Endothelial cell of umbilical vein (primary cell): ENCODE measurements around the gene MEF2C. TPM values are rescaled to one million over a fixed set of nuclear protein-coding genes. Genes with fewer than 3 reads are reported as not detected.

Source experiments
- BruUV-seq: library from RNA; stranded (reverse); fragments of 400-500 nt; replicated peaks from 2 replicates; lab custom pipeline; 2021; lab: Mats Ljungman, UMichigan
- CTCF ChIA-PET: fragments of 300-600, 350-600 bp; sonication (Branson Sonifier 250); formaldehyde crosslinking; loops from one replicate; lab custom pipeline; 2021; ENCODE audit warnings: antibody characterized with exemption, inconsistent platforms; lab: Charles Lee
- POLR2A ChIA-PET: fragments of 300-600, 350-600 bp; sonication (Branson Sonifier 250); formaldehyde crosslinking; loops from one replicate; lab custom pipeline; 2021; ENCODE audit warnings: antibody characterized with exemption, inconsistent platforms; lab: Charles Lee
- DNase-seq: peaks from one replicate; pipeline ENCODE4 v3.0.0-alpha.2; 2011; ENCODE audit warnings: low read depth, low spot score
- FAIRE-seq: peaks from 2 replicates; lab custom pipeline; 2011; peaks lifted over from hg19 to GRCh38; lab: Jason Lieb, UNC
- H2AFZ ChIP-seq: 2 replicates; pipeline ENCODE4 v1.6.0; 2012; ENCODE audit warnings: low read depth, low read length, control low read depth, inconsistent platforms
- H3K27ac ChIP-seq: 2 replicates; pipeline ENCODE4 v1.5.1; 2011; ENCODE audit warnings: low read depth, mild to moderate bottlenecking, control low read depth, low read length, moderate library complexity; ENCODE audit not compliant: insufficient read depth
- H3K27me3 ChIP-seq, 2 experiments: 2 replicates each; pipeline versions ENCODE4 v1.6.0 to v1.6.1; 2011; ENCODE audit warnings: low read length in 2 of 2, mixed read lengths in 1 of 2; ENCODE audit not compliant: control insufficient read depth in 2 of 2, insufficient read depth in 2 of 2
- H3K36me3 ChIP-seq, 2 experiments: 2 replicates in 1 of 2; 3 replicates in 1 of 2; pipeline ENCODE4 v1.5.1; 2011; ENCODE audit warnings: low read length in 2 of 2, mild to moderate bottlenecking in 1 of 2, moderate library complexity in 1 of 2; ENCODE audit not compliant: control insufficient read depth in 2 of 2, insufficient read depth in 2 of 2; ENCODE audit errors: extremely low read depth in 1 of 2
- H3K4me1 ChIP-seq: 3 replicates; pipeline ENCODE4 v1.5.1; 2011; ENCODE audit warnings: mild to moderate bottlenecking, low read length; ENCODE audit not compliant: control insufficient read depth, insufficient read depth; ENCODE audit errors: extremely low read depth
- H3K4me2 ChIP-seq: 2 replicates; pipeline ENCODE4 v1.6.1; 2011; ENCODE audit warnings: low read length, control low read depth, mixed read lengths; ENCODE audit not compliant: insufficient read depth
- H3K4me3 ChIP-seq, 3 experiments: fragments of 200-600 bp in 1 of 3; sonication (generic), shearing (Covaris generic) in 1 of 3; replicated peaks in 1 of 3; 2 replicates each; pipeline ENCODE4 v1.5.1; 2011 to 2016; ENCODE audit warnings: control low read depth in 3 of 3, low read length in 3 of 3, mild to moderate bottlenecking in 2 of 3, inconsistent platforms in 1 of 3, low read depth in 1 of 3, moderate library complexity in 1 of 3; ENCODE audit not compliant: insufficient read depth in 1 of 3
- H3K79me2 ChIP-seq: 2 replicates; pipeline ENCODE4 v1.6.0; 2012; ENCODE audit warnings: low read length, inconsistent platforms; ENCODE audit not compliant: control insufficient read depth, insufficient read depth
- H3K9ac ChIP-seq: replicated peaks from 2 replicates; pipeline ENCODE3; 2011; ENCODE audit warnings: low read length, control low read depth; ENCODE audit not compliant: insufficient read depth; ENCODE audit errors: extremely low read depth
- H3K9me1 ChIP-seq: replicated peaks from 3 replicates; pipeline ENCODE4 v1.6.0; 2011; ENCODE audit warnings: mild to moderate bottlenecking, low read length; ENCODE audit not compliant: control insufficient read depth, insufficient read depth; ENCODE audit errors: extremely low read depth
- H3K9me3 ChIP-seq: replicated peaks from 2 replicates; pipeline ENCODE4 v1.5.1; 2012; ENCODE audit warnings: low read length, inconsistent platforms; ENCODE audit not compliant: control insufficient read depth, insufficient read depth
- H4K20me1 ChIP-seq: replicated peaks from 2 replicates; pipeline ENCODE3; 2011; ENCODE audit warnings: mild to moderate bottlenecking, low read length; ENCODE audit not compliant: control insufficient read depth, insufficient read depth; ENCODE audit errors: extremely low read depth
- EZH2 ChIP-seq: IDR thresholded peaks from 2 replicates; pipeline ENCODE4 v1.6.1; 2012; ENCODE audit warnings: borderline replicate concordance, low read depth, mild to moderate bottlenecking, moderate library complexity, low read length, inconsistent platforms; ENCODE audit not compliant: severe bottlenecking
- FOS ChIP-seq: IDR thresholded peaks from 2 replicates; pipeline ENCODE4 v1.6.1; 2011; ENCODE audit warnings: mild to moderate bottlenecking, low read length, moderate library complexity, borderline replicate concordance; ENCODE audit not compliant: insufficient read depth
- GATA2 ChIP-seq: IDR thresholded peaks from 2 replicates; pipeline ENCODE4 v1.7.0; 2011; ENCODE audit warnings: low read depth, mild to moderate bottlenecking, moderate library complexity, mixed read lengths, low read length; ENCODE audit not compliant: insufficient read length, insufficient read depth
- JUN ChIP-seq: IDR thresholded peaks from 2 replicates; pipeline ENCODE4 v1.6.1; 2011; ENCODE audit warnings: borderline replicate concordance, low read depth; ENCODE audit not compliant: insufficient read length, insufficient read depth
- MYC ChIP-seq: IDR thresholded peaks from one replicate; pipeline ENCODE4 v1.6.1; 2011; ENCODE audit warnings: mild to moderate bottlenecking, low read depth, low read length
- POLR2A ChIP-seq: IDR thresholded peaks from 2 replicates; pipeline ENCODE4 v1.6.1; 2012; ENCODE audit warnings: low read depth, mild to moderate bottlenecking, control low read depth, low read length
- POLR2AphosphoS5 ChIP-seq: IDR thresholded peaks from 2 replicates; pipeline ENCODE4 v1.6.1; 2012; ENCODE audit warnings: low read depth, mild to moderate bottlenecking, control low read depth, low read length, moderate library complexity; ENCODE audit not compliant: insufficient read depth
- dilution Hi-C: fragments of 300-500 bp; cut with MboI; formaldehyde crosslinking; loops from one replicate; pipeline ENCODE4 v1.15.0; 2019; ENCODE audit warnings: low sequenced_read_pairs; ENCODE audit not compliant: extremely low pct_ligation_motif_present
- intact Hi-C: fragments of 100-400 bp; cut with micrococcal nuclease; formaldehyde crosslinking; loops from one replicate; pipeline ENCODE4 v1.10.0; 2022
- polyA plus RNA-seq, 4 experiments: library from polyadenylated mRNA; depleted of rRNA in 3 of 4; stranded (reverse) in 3 of 4; unstranded in 1 of 4; fragments of >200 nt; gene quantifications; 2 replicates each; pipeline versions ENCODE4 v1.2.1 to v1.2.3, GENCODE V29; 2011 to 2012; ENCODE audit warnings: missing spikeins in 1 of 4
- total RNA-seq: library from RNA; stranded (reverse); gene quantifications from 2 replicates; pipeline ENCODE4 v1.2.3, GENCODE V29; 2021
- TF ChIP-seq, protein P1 (sequence below): IDR thresholded peaks from 2 replicates; pipeline ENCODE4 v1.6.1; 2011; ENCODE audit not compliant: insufficient read depth, insufficient read length
- TF ChIP-seq, protein P2 (sequence below), 2 donors: IDR thresholded peaks; 1 replicate in 1 of 2; 2 replicates in 1 of 2; pipeline ENCODE4 v1.5.1; 2011; ENCODE audit warnings: low read length in 2 of 2, mild to moderate bottlenecking in 2 of 2, moderate library complexity in 2 of 2, control low read depth in 1 of 2, inconsistent platforms in 1 of 2, low read depth in 1 of 2; ENCODE audit not compliant: insufficient read depth in 1 of 2; ENCODE audit errors: extremely low read depth in 1 of 2

Gene MEF2C
- total and polyA plus RNA-seq, 2 donors (not counting 3 experiments of a cell fraction or from before 2014, with no cell fraction given): 21.2 to 67.7 TPM

DNA sequence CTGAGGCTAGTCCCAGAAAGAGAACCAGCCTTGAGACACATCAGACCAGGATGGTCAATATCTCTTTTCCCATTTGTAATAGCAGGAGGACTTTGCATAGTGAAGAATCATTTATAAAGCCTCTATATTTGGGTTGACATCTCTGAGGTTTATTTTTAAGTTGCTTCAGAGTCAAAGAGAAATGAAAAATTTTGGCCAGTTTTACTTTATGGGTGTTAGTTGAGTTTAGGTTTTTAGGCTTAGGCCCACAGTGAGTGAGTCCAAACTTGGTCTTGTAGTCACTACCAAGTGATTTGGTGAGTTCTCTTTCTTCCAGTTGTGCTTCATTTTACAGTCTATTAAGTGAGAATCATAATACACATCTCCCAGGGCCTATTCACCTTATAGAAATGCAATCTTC lies 5.3 kb upstream of the MEF2C start:
- Histone ChIP-seq H3K9me3 (no peaks in the 10 kb centered on the region), H3K27me3 (no peaks in the 10 kb centered on the region), H4K20me1 (no peaks in the 10 kb centered on the region), H2AFZ (no peak overlapping the region), H3K4me2 (no peak overlapping the region), H3K9ac (no peak overlapping the region), H3K9me1 (no peaks in the 10 kb centered on the region), H3K79me2 (no peaks in the 10 kb centered on the region), H3K4me3 (no peak overlapping the region), H3K4me1 (peaks cover 13% of the 10 kb centered on the region), H3K36me3 (no peaks in the 10 kb centered on the region), H3K27ac (no peak overlapping the region)
- POLR2A ChIA-PET: no interaction called here
- DNase-seq: no peak
- CTCF ChIA-PET: no interaction called here
- TF ChIP-seq, protein P1, sequence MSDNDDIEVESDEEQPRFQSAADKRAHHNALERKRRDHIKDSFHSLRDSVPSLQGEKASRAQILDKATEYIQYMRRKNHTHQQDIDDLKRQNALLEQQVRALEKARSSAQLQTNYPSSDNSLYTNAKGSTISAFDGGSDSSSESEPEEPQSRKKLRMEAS: no peak
- no peak for TF ChIP-seq MYC
- no peak for TF ChIP-seq POLR2A
- intact Hi-C loops (loop anchor here (5.0 to 10.0 kb wide), 2 partner anchors 347 to 1519 kb away; partner anchors contain the start of gene CETN3), dilution Hi-C loops (no loop called here)
- FAIRE-seq: no peak
- BruUV-seq: no TSS peak

- FAIRE-seq: no peak
- no TSS peak for BruUV-seq
- Histone ChIP-seq H3K9me3 (no peaks in the 10 kb centered on the region), H3K4me1 (peaks cover 13% of the 10 kb centered on the region), H2AFZ (no peak overlapping the region), H3K79me2 (peaks cover 4% of the 10 kb centered on the region), H3K27me3 (no peaks in the 10 kb centered on the region), H3K4me2 (no peak overlapping the region), H3K9me1 (no peaks in the 10 kb centered on the region), H3K9ac (no peak overlapping the region), H4K20me1 (no peaks in the 10 kb centered on the region), H3K4me3 (no peak overlapping the region), H3K36me3 (no peaks in the 10 kb centered on the region), H3K27ac (no peak overlapping the region)
- CTCF ChIA-PET: interaction anchor here (1.0 to 7.8 kb wide), 2 partner anchors 12 to 159 kb away, joined by 3 to 164 read pairs; no protein-coding TSS in a partner anchor
- dilution Hi-C loops: no loop called here
- TF ChIP-seq FOS: no peak
- no peak for TF ChIP-seq JUN
- TF ChIP-seq, protein P1: no peak
- TF ChIP-seq POLR2A: no peak
- no peak for TF ChIP-seq EZH2
- TF ChIP-seq, protein P2, sequence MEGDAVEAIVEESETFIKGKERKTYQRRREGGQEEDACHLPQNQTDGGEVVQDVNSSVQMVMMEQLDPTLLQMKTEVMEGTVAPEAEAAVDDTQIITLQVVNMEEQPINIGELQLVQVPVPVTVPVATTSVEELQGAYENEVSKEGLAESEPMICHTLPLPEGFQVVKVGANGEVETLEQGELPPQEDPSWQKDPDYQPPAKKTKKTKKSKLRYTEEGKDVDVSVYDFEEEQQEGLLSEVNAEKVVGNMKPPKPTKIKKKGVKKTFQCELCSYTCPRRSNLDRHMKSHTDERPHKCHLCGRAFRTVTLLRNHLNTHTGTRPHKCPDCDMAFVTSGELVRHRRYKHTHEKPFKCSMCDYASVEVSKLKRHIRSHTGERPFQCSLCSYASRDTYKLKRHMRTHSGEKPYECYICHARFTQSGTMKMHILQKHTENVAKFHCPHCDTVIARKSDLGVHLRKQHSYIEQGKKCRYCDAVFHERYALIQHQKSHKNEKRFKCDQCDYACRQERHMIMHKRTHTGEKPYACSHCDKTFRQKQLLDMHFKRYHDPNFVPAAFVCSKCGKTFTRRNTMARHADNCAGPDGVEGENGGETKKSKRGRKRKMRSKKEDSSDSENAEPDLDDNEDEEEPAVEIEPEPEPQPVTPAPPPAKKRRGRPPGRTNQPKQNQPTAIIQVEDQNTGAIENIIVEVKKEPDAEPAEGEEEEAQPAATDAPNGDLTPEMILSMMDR (IDR thresholded peaks at IDR 0.05; ENCODE audit: extremely low read depth in 1 of 2, insufficient read depth in 1 of 2, low read depth in 1 of 2, low read length in 2 of 2): no peak
- no peak for TF ChIP-seq GATA2
- no peak for TF ChIP-seq MYC
- no peak for TF ChIP-seq POLR2AphosphoS5
- POLR2A ChIA-PET: no interaction called here
- intact Hi-C loops: loop anchor here (5.0 to 10.0 kb wide), 2 partner anchors 347 to 1520 kb away; partner anchors contain the start of gene CETN3
- no peak for DNase-seq
Observed at GRCh38 chr5:88887342-88887741, 4.4 kb upstream of the MEF2C start.
